ENCODE measurements around the gene TMEM139.

Gene TMEM139

GRCh38 chr7:143315776-143316175, 31.0 kb downstream of the TMEM139 start, which contains the start of gene CLCN1:
TSS of gene CLCN1 (plus strand) at chr7:143316111. CDS start at chr7:143316213, 102 bp downstream.
- no peaks in the 10 kb centered on the region for H3K36me3 ChIP-seq (ENCODE audit: control insufficient read depth in 1 of 2, insufficient read depth in 2 of 2, low read length in 2 of 2)
- no peak within 1 kb of the TSS for H2AFZ ChIP-seq (ENCODE audit: insufficient read depth, low read length, poor library complexity)
- DNase-seq: no peak
- H2BK5ac ChIP-seq (ENCODE audit: low read depth, low read length, poor library complexity): no peak within 1 kb of the TSS
- no peak within 1 kb of the TSS for H4K12ac ChIP-seq (ENCODE audit: low read depth, low read length)
- no peak within 1 kb of the TSS for H4K8ac ChIP-seq (ENCODE audit: low read depth, low read length)
- no peak within 1 kb of the TSS for H4K91ac ChIP-seq (ENCODE audit: low read depth, low read length)
- H2AK5ac ChIP-seq (ENCODE audit: low read length): no peak within 1 kb of the TSS
- H3K27me3 ChIP-seq (ENCODE audit: insufficient read depth, low read length): no peaks in the 10 kb centered on the region
- no peak within 1 kb of the TSS for H3K27ac ChIP-seq (ENCODE audit: low read depth, low read length)
- H3K79me1 ChIP-seq (ENCODE audit: low read length): no peaks in the 10 kb centered on the region
- H3K4ac ChIP-seq (ENCODE audit: low read depth, low read length): no peak within 1 kb of the TSS
- no peak within 1 kb of the TSS for H3K18ac ChIP-seq (ENCODE audit: low read length)
- peaks cover 1% of the 10 kb centered on the region for H3K9me3 ChIP-seq (ENCODE audit: insufficient read depth, low read depth, low read length)
- no peak within 1 kb of the TSS for H3K14ac ChIP-seq (ENCODE audit: low read length)
- no peak within 1 kb of the TSS for H2BK120ac ChIP-seq (ENCODE audit: insufficient read depth, low read length, poor library complexity)
- H3K4me2 ChIP-seq (ENCODE audit: low read length): no peak within 1 kb of the TSS
- H3K4me3 ChIP-seq (ENCODE audit: low read depth, low read length): no peak within 1 kb of the TSS
- H3K79me2 ChIP-seq (ENCODE audit: control insufficient read depth, insufficient read depth, low read length, poor library complexity): no peaks in the 10 kb centered on the region
- H2BK12ac ChIP-seq (ENCODE audit: low read length): no peak within 1 kb of the TSS
- no peak within 1 kb of the TSS for H3K9ac ChIP-seq (ENCODE audit: low read length)
- WGBS (ENCODE audit: extremely low coverage, insufficient coverage, insufficient read length): no CpG with 5 or more reads among the region's 5 CpGs
- peaks cover 3 to 7% of the 10 kb centered on the region in 2 experiments for H3K4me1 ChIP-seq (ENCODE audit: control insufficient read depth in 1 of 2, insufficient read depth in 2 of 2, low read length in 2 of 2)
- no peak within 1 kb of the TSS for H3K23ac ChIP-seq (ENCODE audit: low read length)

GRCh38 chr7:143316492-143316891, 31.7 kb downstream of the TMEM139 start:
- peaks cover 4 to 7% of the 10 kb centered on the region in 2 experiments for H3K4me1 ChIP-seq (ENCODE audit: control insufficient read depth in 1 of 2, insufficient read depth in 2 of 2, low read length in 2 of 2)
- H2BK5ac ChIP-seq (ENCODE audit: low read depth, low read length, poor library complexity): no peak overlapping the region
- H2BK12ac ChIP-seq (ENCODE audit: low read length): no peak overlapping the region
- H3K79me2 ChIP-seq (ENCODE audit: control insufficient read depth, insufficient read depth, low read length, poor library complexity): no peaks in the 10 kb centered on the region
- no peak overlapping the region for H3K27ac ChIP-seq (ENCODE audit: low read depth, low read length)
- no peak overlapping the region for H2BK120ac ChIP-seq (ENCODE audit: insufficient read depth, low read length, poor library complexity)
- H3K18ac ChIP-seq (ENCODE audit: low read length): no peak overlapping the region
- H3K79me1 ChIP-seq (ENCODE audit: low read length): no peaks in the 10 kb centered on the region
- no peaks in the 10 kb centered on the region for H3K27me3 ChIP-seq (ENCODE audit: insufficient read depth, low read length)
- no peak for DNase-seq
- no peak overlapping the region for H4K12ac ChIP-seq (ENCODE audit: low read depth, low read length)
- H3K4me3 ChIP-seq (ENCODE audit: low read depth, low read length): no peak overlapping the region
- no peak overlapping the region for H2AK5ac ChIP-seq (ENCODE audit: low read length)
- H4K91ac ChIP-seq (ENCODE audit: low read depth, low read length): no peak overlapping the region
- H4K8ac ChIP-seq (ENCODE audit: low read depth, low read length): no peak overlapping the region
- H3K4ac ChIP-seq (ENCODE audit: low read depth, low read length): no peak overlapping the region
- H3K36me3 ChIP-seq (ENCODE audit: control insufficient read depth in 1 of 2, insufficient read depth in 2 of 2, low read length in 2 of 2): no peaks in the 10 kb centered on the region
- H3K4me2 ChIP-seq (ENCODE audit: low read length): no peak overlapping the region
- H2AFZ ChIP-seq (ENCODE audit: insufficient read depth, low read length, poor library complexity): no peak overlapping the region
- no CpG with 5 or more reads among the region's 4 CpGs for WGBS (ENCODE audit: extremely low coverage, insufficient coverage, insufficient read length)
- no peak overlapping the region for H3K23ac ChIP-seq (ENCODE audit: low read length)
- H3K9ac ChIP-seq (ENCODE audit: low read length): no peak overlapping the region
- no peak overlapping the region for H3K14ac ChIP-seq (ENCODE audit: low read length)
- H3K9me3 ChIP-seq (ENCODE audit: insufficient read depth, low read depth, low read length): peaks cover 1% of the 10 kb centered on the region

- WGBS (ENCODE audit: extremely low coverage, insufficient coverage, insufficient read length): no CpG with 5 or more reads among the region's 5 CpGs
- Histone ChIP-seq H3K79me2 (ENCODE audit: control insufficient read depth, insufficient read depth, low read length, poor library complexity) (no peaks in the 10 kb centered on the region), H3K4me1 (ENCODE audit: control insufficient read depth in 1 of 2, insufficient read depth in 2 of 2, low read length in 2 of 2) (peaks cover 4 to 7% of the 10 kb centered on the region in 2 experiments), H2AFZ (ENCODE audit: insufficient read depth, low read length, poor library complexity) (no peak overlapping the region), H3K79me1 (ENCODE audit: low read length) (no peaks in the 10 kb centered on the region), H3K4me2 (ENCODE audit: low read length) (no peak overlapping the region), H3K4ac (ENCODE audit: low read depth, low read length) (no peak overlapping the region), H3K18ac (ENCODE audit: low read length) (no peak overlapping the region), H3K14ac (ENCODE audit: low read length) (no peak overlapping the region), H2AK5ac (ENCODE audit: low read length) (no peak overlapping the region), H2BK5ac (ENCODE audit: low read depth, low read length, poor library complexity) (no peak overlapping the region), H4K91ac (ENCODE audit: low read depth, low read length) (no peak overlapping the region), H3K27ac (ENCODE audit: low read depth, low read length) (no peak overlapping the region), H3K36me3 (ENCODE audit: control insufficient read depth in 1 of 2, insufficient read depth in 2 of 2, low read length in 2 of 2) (no peaks in the 10 kb centered on the region), H4K8ac (ENCODE audit: low read depth, low read length) (no peak overlapping the region), H3K27me3 (ENCODE audit: insufficient read depth, low read length) (no peaks in the 10 kb centered on the region), H3K23ac (ENCODE audit: low read length) (no peak overlapping the region), H3K4me3 (ENCODE audit: low read depth, low read length) (no peak overlapping the region), H2BK12ac (ENCODE audit: low read length) (no peak overlapping the region), H4K12ac (ENCODE audit: low read depth, low read length) (no peak overlapping the region), H2BK120ac (ENCODE audit: insufficient read depth, low read length, poor library complexity) (no peak overlapping the region), H3K9ac (ENCODE audit: low read length) (no peak overlapping the region), H3K9me3 (ENCODE audit: insufficient read depth, low read depth, low read length) (peaks cover 1% of the 10 kb centered on the region)
- peak; percentile 7 to 21 for DNase-seq
These were observed 33.9 kb downstream of the TMEM139 start for GRCh38 chr7:143318661-143319060.

- no peaks in the 10 kb centered on the region for H3K79me1 ChIP-seq (ENCODE audit: low read length)
- H4K91ac ChIP-seq (ENCODE audit: low read depth, low read length): no peak overlapping the region
- peaks cover 1% of the 10 kb centered on the region for H3K9me3 ChIP-seq (ENCODE audit: insufficient read depth, low read depth, low read length)
- no peak overlapping the region for H2BK120ac ChIP-seq (ENCODE audit: insufficient read depth, low read length, poor library complexity)
- H3K36me3 ChIP-seq (ENCODE audit: control insufficient read depth in 1 of 2, insufficient read depth in 2 of 2, low read length in 2 of 2): no peaks in the 10 kb centered on the region
- no peak overlapping the region for H3K4ac ChIP-seq (ENCODE audit: low read depth, low read length)
- H3K23ac ChIP-seq (ENCODE audit: low read length): no peak overlapping the region
- DNase-seq: no peak
- H3K9ac ChIP-seq (ENCODE audit: low read length): no peak overlapping the region
- no peak overlapping the region for H2AFZ ChIP-seq (ENCODE audit: insufficient read depth, low read length, poor library complexity)
- H3K4me3 ChIP-seq (ENCODE audit: low read depth, low read length): no peak overlapping the region
- no peaks in the 10 kb centered on the region for H3K27me3 ChIP-seq (ENCODE audit: insufficient read depth, low read length)
- H2AK5ac ChIP-seq (ENCODE audit: low read length): no peak overlapping the region
- no peak overlapping the region for H3K27ac ChIP-seq (ENCODE audit: low read depth, low read length)
- no peak overlapping the region for H3K4me2 ChIP-seq (ENCODE audit: low read length)
- peaks cover 4 to 7% of the 10 kb centered on the region in 2 experiments for H3K4me1 ChIP-seq (ENCODE audit: control insufficient read depth in 1 of 2, insufficient read depth in 2 of 2, low read length in 2 of 2)
- H2BK5ac ChIP-seq (ENCODE audit: low read depth, low read length, poor library complexity): no peak overlapping the region
- no peak overlapping the region for H4K12ac ChIP-seq (ENCODE audit: low read depth, low read length)
- H4K8ac ChIP-seq (ENCODE audit: low read depth, low read length): no peak overlapping the region
- WGBS (ENCODE audit: extremely low coverage, insufficient coverage, insufficient read length): no CpG with 5 or more reads among the region's 9 CpGs
- no peaks in the 10 kb centered on the region for H3K79me2 ChIP-seq (ENCODE audit: control insufficient read depth, insufficient read depth, low read length, poor library complexity)
- H3K18ac ChIP-seq (ENCODE audit: low read length): no peak overlapping the region
- no peak overlapping the region for H2BK12ac ChIP-seq (ENCODE audit: low read length)
- no peak overlapping the region for H3K14ac ChIP-seq (ENCODE audit: low read length)
These were observed 35.9 kb downstream of the TMEM139 start for GRCh38 chr7:143320620-143321019.
